NCI-H748 (cell line): Measurements from ENCODE around the gene TMEM60.

ENCODE experiments used
- DNase-seq: peaks from one replicate; lab custom pipeline; 2025; ENCODE audit not compliant: unreplicated experiment; lab: John Stamatoyannopoulos, UW

Gene TMEM60

DNA sequence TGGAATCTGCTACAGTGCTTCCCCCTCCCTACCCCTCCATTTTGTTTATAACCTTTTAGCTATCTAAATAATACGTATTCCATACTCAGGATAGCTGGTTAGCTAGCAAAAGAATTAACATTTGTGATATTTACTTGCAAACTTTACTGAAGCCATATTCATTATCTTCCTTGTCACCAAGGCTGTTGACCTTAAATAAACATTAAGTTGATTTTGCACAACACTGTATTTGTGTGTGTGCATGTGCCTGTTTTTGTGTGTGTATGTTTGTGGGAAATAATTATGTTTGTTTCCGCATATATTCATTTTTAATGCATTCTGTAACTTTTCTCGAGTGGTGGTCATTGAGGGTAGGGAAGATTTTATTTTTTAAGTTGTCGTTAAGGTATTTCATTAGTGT is 15.9 kb downstream of the TMEM60 start:
- no peak for DNase-seq

DNA sequence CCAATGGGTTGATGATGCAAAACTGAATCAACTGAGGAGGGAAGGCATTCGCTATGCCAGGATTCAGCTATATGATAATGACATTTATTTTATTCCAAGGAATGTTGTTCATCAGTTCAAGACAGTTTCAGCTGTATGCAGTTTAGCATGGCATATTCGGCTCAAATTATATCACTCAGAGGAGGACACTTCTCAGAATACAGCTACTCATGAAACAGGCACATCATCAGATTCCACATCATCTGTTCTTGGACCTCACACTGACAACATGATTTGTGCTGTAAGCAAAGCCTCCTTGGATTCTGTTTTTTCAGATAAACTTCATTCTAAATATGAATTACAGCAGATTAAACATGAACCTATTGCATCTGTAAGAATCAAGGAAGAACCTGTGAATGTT is 19.7 kb downstream of the TMEM60 start:
- DNase-seq = no peak

DNA sequence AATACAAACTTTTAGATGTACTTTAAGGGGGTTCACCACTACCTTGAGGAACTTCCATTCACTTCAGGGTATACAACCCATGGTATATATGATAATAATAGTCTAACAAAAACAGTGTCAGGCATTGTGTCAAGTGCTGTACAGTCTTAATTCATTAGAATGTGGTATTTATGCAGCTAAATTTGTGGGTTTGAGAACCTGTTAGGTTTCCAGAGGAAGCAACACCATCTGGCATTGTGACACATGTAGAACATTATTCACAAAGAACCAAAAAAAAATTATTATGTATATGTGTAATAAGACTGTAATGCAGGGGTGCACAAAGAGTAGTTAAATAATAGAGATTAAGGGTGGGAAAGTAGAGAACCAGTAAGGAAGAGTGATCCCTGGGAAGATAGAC is 26.3 kb downstream of the TMEM60 start:
- DNase-seq = no peak

DNA sequence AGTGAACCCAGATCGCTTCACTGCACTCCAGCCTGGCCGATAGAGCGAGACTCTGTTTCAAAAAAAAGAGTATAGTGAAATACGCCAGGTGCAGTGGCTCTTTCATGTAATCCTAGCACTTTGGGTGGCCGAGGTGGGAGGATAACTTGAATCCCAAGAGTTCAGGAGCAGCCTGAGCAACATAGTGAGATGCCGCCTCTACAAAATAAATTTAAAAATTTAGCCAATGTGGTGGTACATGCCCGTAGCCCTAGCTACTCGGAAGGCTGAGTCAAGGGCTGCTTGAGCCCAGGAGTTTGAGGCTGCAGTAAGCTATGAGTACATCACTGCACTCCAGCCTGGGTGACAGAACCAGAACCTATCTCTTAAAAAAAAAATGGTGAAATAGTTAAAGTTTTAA is 27.9 kb downstream of the TMEM60 start:
- DNase-seq = no peak

DNA sequence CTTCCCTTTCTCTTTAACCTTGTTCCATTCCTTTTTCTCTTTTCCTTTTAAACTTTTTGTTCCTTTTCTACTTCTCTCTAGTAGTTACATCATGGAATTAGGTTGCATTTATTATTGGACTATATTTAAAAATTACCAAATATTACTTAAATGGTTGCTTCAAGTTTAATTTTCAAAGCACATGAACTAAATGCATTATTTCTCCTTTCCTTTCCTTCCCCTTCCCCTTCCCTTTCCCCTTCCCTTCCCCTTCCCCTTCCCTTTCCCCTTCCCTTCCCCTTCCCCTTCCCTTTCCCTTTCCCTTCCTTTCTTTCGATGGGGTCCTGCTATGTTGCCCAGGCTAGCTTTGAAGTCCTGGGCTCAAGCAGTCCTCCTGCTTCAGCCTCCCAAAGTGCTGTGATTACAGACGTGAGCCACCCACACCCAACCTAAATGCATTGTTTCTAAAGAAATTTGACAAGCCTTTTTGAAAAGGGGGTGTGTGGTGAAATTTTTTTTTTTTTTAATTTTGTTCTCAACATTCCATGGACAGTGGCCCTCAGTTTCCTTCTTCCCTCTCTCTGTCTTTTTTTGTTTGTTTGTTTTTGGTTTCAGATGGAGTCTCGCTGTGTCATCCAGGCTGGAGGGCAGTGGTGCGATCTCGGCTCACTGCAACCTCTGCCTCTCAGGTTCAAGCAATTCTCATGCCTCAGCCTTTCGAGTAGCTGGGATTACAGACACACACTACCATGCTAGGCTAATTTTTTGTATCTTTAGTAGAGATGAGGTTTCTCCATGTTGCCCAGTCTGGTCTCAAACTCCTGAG is 31.2 kb downstream of the TMEM60 start:
- no peak for DNase-seq

DNA sequence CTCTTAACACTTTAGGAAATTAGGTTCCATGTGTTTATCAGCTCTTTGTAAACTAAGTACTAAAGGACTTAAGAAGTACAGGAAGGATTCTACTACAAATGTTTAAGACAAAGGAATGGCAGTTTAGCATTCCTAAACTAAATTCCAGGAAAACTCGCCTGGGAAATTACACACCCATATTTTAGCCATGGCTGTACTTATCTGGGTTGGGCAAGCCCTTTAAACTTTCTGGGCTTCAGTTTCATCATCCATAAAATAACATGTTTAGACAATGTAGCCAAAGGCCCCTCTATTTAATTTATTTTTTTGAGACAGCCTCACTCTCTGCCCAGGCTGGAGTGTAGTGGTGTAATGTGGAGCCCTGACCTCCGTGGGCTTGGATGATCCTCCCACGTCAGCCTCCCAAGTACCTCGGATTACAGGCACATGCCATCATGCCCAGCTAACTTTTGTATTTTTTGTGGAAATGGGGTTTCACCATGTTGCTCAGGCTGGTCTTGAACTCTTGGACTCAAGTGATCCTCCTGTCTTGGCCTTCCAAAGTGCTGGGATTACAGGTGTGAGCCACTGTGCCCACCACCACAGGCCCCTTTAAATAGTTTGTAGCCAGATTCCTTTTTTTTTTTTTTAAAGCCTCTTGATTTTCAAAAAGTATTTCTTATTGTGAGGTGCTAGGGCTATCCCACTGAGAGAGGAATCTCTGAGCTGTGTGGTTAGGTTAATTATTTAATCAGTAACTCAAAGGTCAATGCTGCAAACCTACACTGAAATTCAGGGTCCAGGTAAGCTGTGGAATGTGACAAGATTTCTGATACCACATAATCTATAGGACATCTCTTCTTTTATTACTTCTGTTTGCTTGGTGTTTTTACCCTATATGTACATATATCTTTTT is 32.1 kb downstream of the TMEM60 start:
- no peak for DNase-seq

DNA sequence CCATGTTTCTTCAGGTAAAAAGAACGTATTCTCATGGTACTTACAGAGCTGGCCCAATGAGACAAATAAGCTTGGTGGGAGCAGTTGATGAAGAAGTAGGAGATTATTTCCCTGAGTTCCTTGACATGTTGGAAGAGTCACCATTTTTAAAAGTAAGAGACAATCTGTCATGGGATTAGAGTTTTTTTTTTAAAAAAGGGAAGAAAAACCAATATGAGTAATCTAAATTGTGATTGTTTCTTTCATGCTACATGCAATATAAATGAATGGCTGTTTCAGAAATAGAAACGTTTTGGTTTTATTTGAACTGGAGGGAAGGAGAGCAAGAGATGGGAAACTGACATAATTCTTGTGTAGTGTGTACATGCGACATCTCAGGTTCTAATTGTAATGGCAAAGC is 32.8 kb downstream of the TMEM60 start:
- no peak for DNase-seq

DNA sequence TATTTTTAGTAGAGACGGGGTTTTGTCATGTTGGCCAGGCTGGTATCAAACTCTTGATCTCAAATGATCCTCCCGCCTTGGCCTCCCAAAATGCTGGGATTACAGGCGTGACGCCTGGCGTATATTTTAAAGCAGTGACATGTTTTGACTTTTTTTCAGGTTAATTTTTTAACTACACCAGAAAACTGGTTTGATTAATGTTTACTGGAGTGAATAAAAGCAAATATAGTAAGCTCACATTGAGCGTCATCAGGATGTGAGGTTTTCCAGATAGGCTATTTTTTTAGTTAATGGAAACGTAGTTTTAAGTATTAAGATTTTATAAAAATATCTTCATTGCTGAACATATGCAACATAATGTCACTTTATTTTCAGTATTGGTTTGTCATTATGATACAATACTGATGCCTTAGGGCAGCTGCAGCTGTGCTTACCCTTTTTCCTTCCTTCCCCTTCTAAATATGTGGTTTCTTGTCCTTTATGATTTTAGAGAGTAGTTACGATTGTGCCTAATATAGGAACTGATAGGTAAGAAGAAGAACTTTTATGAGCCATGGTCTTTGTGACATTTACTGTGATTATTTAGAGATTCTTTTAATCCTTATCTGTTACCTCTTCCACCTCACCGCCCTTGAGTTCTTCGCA is 37.3 kb downstream of the TMEM60 start:
- DNase-seq = no peak

DNA sequence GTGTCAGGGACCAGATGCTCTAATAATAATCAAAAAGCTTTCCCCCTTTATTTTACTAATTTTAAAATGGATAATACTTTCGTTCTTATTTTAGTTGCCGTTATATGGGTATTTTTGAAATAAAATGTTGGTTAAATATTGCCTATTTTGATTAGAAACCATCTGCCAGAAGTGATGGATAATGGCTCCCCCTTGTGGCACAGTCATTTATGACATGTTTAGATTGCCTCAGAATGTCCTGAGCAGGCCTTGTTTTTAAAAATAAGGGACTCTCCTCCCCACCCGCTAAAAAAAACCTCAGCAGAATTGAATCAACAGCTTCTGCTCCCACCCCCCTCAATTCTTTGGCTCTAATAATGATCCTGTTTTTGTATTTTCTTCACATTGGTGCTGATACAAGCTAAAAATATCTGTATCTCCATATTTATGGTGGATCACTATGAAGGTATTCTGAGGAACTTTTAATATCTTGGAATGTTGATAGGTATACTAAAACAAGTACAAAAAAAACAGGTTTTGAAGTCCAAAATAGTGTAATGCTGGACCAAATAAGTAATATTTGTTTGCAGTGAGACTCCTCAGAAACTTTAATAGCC is 38.8 kb downstream of the TMEM60 start:
- DNase-seq = peak; percentile 31

DNA sequence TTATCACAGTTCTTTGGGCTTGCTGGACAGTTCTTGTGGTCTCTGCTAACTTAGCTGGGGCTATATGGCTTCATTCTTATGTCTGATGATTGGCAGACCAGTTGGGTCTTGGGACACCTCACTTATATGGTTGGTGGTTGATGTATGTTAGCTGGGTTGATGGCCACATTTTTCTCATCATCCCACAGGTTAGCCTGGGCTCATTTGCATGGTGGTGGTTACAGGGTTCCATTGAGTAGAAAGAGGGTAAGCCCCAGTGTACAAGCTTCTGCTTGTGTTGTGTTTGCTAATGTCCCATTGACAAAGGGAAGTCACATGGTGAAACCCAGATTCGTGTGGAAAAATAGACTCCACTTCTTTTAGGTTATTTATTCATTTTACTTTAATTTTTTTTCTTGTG is 40.6 kb downstream of the TMEM60 start:
- DNase-seq = no peak

DNA sequence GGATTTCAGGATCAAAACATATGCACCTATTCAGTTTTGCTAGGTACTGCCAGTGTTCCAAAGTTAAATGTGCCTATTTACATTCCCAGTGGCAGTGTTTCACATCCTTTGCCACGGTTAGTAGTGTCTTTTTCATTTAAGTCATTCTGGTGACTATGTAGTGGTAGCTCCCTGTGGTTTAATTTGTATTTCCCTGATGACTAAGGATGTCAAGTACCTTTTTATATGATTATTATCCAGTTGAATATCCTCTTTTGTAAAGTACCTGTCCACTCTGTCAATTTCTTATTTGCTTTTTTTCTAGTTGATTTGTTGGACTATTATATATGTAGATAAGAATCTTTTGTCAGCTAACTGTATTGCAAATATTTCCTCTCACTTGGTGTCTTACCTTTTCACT is 45.1 kb downstream of the TMEM60 start:
- DNase-seq = peak; percentile 37

DNA sequence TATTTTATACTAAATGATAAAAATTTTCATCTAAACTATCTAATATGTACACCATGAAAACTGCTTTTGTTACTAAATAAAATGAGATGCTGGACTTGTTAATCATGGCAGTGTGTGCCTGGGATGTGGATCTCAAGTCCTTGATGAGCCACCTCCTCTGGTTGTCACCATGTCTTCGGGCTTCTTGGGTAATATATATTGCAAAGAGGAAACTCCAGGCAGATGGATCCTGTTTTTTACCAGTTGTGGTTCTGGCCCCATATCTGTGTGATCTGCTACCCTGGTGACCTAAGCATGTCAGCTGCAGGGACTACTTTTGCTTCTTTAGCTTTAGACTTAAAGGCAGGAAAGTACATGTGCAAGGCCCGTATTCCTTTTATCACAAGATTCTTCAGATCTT is 46.2 kb downstream of the TMEM60 start:
- no peak for DNase-seq

DNA sequence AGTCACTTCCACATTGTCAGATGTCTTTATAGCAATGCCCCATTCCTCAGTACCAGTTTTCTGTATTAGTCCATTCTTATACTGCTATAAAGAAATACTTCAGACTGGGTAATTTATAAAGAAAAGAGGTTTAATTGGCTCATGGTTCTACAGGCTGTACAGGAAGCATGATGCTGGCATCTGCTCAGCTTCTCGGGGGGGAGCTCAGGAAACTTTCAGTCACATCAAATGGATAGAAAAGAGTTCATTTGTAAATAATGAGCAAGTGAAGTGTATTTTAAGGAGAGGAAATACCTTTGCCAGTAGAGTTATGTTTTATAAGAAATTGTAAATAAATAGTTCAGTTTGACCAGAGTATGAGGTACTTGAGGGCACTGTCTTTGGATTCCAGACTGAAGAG is 50.5 kb downstream of the TMEM60 start:
- no peak for DNase-seq

DNA sequence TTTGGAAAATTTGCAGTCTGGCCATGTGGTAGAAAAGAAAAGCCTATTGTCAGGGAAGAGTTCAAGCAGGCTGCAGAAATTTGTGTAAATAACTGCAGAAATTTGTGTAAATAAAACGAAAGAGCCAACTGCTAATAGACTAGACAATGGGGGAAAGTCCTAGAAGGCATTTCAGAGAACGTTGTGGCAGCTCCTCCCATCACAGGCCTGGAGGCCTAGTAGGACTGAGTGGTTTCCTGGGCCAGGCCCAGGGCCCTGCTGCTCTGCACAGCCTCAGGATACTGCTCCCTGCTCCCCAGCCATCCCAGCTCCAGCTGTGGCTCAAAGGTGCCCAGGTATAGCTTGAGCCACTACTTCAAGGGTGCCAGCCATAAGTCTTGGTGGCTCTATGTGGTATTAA is 51.1 kb downstream of the TMEM60 start:
- DNase-seq = no peak

DNA sequence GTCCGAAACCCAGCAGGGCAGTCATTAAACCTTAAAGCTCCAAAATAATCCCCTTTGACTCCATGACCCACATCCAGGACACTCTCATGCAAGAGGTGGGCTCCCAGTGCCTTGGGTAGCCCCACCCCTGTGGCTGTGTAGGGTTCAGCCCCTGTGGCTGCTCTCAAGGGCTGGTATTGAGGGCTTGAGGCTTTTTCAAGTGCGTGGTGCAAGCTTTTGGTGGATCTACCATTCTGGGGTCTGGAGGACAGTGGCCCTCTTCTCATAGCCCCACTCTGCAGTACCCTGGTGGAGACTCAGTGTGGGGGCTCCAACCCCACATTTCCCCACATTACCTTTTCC is 51.4 kb downstream of the TMEM60 start:
- no peak for DNase-seq

DNA sequence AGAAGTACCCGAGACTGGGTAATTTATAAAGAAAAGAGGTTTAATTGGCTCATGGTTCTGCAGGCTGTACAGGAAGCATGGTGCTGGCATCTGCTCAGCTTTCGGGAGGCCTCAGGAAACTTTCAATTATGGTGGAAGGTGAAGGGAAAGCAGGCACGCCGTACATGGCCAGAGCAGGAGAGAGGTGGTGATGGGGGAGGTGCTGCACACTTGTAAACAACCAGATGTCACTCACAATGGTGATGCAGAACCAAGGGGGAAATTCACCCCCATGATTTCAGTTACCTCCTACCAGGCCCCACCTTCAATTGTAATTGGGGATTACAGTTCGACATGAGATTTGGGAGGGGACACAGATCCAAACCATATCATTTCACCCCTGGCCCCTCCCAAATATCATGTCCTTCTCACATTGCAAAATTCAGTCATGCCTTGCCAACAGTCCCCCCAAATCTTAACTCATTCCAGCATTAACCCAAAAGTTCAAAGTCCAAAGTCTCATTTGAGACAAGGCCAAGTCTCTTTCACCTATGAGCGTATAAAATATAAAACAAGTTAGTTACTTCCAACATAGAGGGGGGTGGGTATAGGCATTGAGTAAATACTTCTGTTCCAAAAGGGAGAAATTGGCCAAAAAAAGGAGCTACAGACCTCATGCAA is 51.9 kb downstream of the TMEM60 start:
- DNase-seq = no peak

DNA sequence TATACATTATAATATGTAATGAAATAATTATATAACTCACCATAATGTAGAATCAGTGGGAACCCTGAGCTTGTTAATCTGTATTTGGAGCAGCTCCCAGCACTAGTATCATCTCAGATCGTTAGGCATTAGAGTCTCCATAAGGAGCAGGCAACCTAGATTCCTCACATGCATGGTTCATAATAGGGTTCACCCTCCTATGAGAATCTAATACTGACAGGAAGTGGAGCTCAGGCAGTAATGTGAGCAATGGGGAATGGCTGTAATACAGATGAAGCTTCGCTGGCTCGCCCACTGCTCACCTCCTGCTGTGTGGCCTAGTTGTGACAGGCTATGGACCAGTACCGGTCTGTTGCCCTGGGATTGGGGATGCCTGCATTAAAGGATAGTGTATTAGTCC is 52.5 kb downstream of the TMEM60 start:
- no peak for DNase-seq
